GM18867 (cell line): Measurements from ENCODE around the gene HIRIP3.
"Not testable (repeated sequence)": the region's sequence is repeated elsewhere in the genome, so short reads cannot be mapped to it uniquely, and the experiment has no call there.

ENCODE experiments used
- ATAC-seq: cut with Tn5 transposase; IDR thresholded peaks from one replicate; pipeline ENCODE4 v1.9.1; 2021; ENCODE audit warnings: mild to moderate bottlenecking, moderate library complexity; ENCODE audit not compliant: unreplicated experiment

Gene HIRIP3

DNA sequence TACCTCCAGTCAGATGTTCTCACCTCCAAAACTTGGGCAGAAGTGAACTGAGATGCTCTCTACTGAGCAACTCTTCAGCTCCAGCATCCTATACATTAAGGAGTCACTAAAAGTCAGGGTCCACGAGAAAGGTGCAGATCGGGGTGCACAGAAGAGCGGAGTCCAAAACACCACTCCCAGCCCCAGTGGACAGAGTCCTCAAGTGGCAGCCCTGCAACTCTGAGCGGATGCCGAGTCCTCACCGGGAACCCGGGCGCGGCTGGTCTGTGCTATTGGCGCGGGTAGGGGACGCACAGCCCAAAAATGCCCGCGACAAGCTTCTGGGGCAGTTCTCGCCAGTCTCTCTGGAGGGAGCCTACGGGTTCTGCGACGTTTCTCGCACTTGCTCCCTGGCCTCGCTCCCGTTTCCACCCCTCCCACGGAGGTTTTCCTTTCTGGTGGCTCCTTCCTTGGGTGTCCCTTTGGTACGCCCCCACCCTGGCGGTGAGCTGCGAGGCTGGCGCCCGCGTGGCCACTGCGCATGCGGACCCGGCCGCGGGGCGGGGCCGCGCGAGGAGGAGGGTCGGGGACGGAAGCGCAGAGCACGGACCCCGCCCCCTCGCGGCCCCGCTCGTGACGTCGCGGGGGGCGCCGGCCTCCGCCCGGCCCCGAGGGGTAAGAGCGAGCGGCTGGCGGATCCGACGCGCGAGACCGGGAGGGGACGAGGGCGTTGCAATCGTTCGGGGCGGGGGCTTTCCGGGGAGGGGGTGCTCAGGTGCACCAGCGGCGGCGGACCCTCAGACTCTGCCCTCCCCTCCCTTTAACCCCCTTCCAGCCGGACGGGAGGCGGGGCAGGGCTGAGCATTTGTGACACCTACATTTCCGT lies 33.7 kb downstream of the HIRIP3 start, which contains the start of gene TMEM219:
TMEM219 (plus strand) TSS at position 601 of the 865 bp plus-strand sequence. CDS start 1,065 bp downstream, outside the sequence.
- ATAC-seq, result peak; percentile 84

DNA sequence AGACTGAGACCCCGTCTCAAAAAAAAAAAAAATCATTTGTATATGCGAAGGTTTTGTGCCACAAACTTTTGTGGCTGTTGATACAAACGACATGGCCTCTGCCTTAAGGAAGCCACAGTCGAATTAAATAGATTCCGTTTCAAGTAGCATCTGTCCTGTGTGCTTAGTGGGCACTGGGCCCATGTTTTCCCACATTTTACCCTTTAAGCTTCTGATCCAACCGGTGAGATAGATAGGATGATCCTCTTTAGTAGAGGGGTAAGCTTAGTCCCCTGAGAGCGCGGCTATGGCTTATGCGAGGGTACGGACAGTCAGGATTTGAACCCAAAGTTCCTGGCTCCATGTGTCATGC lies 34.3 kb downstream of the HIRIP3 start:
- no peak for ATAC-seq

DNA sequence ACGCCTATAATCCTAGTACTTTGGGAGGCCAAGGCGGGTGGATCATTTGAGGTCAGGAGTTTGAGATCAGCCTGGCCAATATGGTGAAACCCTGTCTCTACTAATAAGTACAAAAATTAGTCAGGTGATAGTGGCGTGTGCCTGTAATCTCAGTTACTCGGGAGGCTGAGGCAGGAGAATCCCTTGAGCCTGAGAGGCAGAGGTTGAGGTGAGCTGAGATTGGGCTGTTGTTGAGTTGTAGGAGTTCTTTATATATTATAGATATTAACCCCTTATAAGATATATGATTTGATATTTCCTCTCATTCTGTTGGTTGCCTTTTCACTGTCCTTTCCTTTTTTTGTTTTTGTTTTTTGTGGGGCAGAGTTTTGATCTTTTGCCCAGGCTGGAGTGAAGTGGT lies 35.6 kb downstream of the HIRIP3 start:
- not testable (repeated sequence) for ATAC-seq

DNA sequence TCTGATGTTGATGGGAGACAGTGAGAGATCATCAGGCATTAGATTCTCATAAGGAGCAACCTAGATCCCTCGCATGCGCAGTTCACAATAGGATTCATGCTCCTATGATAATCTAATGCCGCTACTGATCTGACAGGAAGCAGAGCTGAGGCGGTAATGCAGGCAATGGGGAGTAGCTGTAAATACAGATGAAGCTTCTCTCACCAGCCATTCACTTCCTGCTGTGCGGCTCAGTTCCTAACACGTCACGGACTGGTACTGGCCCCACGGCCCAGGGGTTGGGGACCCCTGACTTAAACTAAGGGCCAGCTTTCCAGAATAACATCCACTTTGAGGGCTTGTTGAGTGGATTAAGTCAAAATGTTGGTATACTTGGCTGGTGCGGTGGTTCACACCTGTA lies 36.1 kb downstream of the HIRIP3 start:
- no peak for ATAC-seq

DNA sequence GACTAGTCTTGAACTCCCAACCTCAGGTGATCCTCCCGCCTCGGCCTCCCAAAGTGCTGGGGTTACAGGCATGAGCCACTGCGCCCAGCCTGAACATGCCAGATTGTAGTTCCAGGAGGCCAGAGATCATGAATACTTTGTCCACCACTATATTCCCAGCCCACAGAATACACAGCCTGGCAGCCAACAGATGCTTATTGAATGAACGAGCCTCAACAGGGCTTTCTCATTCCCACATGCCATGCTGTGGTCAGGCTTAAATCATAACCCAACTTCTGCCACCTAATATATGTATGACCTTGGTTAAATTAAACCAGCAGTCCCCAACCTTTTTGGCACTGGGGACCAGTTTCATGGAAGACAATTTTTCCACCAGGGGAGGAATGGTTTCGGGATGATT lies 36.7 kb downstream of the HIRIP3 start:
- ATAC-seq, result no peak

DNA sequence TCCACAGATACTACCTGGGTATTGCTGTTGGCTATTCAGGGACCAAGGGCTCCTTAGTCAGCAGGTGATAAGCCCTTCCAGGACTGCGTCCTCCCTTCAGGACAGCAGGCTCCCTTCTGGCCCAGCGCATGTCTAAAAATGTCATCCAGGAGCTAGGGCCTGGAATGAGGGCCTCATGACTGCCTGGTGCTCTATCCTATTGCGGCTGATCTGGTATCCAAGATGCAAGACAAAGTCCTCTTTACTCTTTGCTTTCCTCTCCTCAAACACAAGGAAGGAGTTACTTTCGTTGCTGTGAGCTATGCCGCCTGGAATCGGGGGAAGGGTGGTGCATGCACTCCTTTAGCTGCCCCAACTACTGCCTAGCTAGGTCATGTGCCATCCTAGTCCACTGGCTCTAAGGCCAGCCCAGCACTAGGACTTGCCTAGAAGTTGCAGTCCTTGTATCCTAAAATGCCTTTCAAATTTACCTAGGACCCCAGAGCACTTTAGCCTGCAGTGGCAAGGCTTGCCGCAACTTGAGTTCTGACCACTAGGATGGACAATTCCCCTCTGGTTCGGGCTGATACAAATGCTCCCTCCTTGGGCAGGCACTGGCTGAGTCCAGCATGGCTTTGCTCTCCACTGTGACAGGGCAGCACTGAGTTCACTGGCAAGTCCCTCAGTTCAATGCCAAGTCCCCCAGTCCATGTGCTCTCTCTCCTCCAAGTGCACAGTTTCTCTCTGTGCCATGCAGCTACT lies 43.6 kb downstream of the HIRIP3 start:
- ATAC-seq, result no peak

DNA sequence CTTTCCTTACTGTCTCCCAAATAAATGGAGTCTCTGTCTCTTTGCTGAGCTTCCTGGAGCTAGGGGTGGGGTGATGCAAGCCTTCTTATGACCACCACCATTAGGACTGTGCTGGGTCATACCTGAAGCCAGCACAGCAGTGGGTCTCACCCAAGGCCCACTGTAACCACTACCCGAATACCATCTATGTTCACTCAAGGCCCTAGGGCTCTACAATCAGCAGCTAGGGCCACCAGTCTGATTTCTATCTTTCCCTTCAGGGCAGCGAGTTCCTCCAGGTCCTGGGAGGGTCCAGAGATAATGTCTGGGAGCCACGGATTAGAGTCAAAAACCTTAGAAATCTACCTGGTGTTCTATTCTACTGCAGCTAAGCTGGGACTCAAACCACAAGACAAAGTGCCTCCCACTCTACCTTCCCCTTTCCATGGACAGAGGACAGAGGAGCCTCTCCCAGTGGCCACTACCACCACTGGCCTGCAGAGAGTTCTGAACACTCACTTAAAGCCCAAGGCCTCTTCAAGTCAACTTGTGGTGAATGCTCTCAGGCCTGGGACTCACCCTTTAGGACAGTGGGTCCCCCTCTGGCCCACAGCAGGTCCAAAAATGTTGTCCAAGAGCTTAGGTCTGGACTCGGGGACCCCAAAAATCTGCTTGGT lies 44.5 kb downstream of the HIRIP3 start:
- ATAC-seq, result no peak

DNA sequence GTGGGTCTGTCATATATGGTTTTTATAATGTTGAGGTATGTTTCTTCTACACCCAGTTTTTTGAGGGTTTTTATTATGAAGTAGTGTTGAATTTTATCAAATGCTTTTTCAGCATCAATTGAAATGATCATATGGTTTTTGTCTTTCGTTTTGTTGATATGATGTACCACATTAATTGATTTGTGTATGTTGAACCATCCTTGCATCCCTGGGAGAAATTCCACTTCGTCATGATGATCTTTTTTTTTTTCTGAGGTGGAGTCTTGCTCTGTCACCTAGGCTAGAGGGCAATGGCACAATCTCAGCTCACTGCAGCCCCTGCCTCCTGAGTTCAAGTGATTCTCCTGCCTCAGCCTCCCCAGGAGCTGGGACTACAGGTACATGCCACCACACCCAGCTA lies 47.5 kb downstream of the HIRIP3 start:
- ATAC-seq, result no peak

DNA sequence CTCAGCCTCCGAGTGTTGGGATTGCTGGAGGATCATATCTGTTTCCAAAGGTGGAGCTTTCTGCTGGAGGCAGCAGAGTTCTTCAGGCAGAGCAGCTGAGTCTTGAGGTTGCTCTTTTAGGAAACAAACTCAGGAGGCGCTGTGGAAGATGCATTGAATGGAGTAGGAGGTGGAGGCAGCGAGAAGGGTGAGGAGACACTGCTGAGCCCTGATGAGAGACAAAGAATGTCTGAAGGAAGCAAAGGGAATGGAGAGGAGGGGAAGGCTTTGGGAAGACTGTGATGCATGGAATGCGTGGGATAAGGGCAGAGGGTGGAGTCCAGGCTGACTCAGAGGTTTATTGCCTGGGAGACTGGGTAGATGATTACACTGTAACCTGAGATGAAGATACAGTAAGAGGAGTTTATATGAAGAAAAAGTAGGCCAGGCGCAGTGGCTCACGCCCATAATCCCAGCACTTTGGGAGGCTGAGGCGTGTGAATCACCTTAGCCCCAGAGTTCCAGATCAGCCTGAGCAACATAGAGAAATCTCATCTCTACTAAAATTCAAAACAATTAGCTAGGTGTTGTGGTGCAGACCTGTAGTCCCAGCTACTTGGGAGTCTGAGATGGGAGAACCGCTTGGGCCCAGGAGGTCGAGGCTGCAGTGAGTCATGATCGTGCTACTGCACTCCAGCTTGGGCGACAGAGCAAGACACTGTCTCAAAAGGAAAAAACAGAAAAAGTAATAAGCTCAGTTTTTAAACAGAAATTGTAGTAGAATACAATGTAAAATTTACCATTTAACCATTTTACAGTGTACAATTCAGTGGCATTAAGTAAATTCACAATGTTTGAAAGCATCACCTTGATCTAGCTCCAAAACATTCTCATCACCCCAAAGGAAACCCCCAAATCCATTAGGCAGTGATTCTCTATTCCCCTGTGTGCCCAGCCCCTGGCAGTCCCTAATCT lies 51.3 kb downstream of the HIRIP3 start:
- no peak for ATAC-seq
